ENCODE measurements around the gene ACSL4.
"Not testable (repeated sequence)": the region's sequence is repeated elsewhere in the genome, so short reads cannot be mapped to it uniquely, and the experiment has no call there.

ACSL4 gene

GRCh38 chrX:109732017-109732801 lies 848 bp downstream of the ACSL4 start:
- DNase-seq (ENCODE audit: low read depth, low spot score) = no peak

- no peak for DNase-seq (ENCODE audit: low read depth, low spot score)
These were observed 4.9 kb downstream of the ACSL4 start for GRCh38 chrX:109728173-109728535.

GRCh38 chrX:109724971-109725370 lies 8.1 kb downstream of the ACSL4 start:
- not testable (repeated sequence) for DNase-seq (ENCODE audit: low read depth, low spot score)

GRCh38 chrX:109720947-109721346 lies 12.1 kb downstream of the ACSL4 start:
- no peak for DNase-seq (ENCODE audit: low read depth, low spot score)

- peak; percentile 11 for DNase-seq (ENCODE audit: low read depth, low spot score)
These were observed 13.8 kb downstream of the ACSL4 start for GRCh38 chrX:109719264-109719663.

GRCh38 chrX:109716431-109717028 lies 16.5 kb downstream of the ACSL4 start:
- DNase-seq (ENCODE audit: low read depth, low spot score) = no peak

- DNase-seq (ENCODE audit: low read depth, low spot score) = no peak
These were observed 18.6 kb downstream of the ACSL4 start for GRCh38 chrX:109714340-109714958.

- DNase-seq (ENCODE audit: low read depth, low spot score) = no peak
These were observed 22.9 kb downstream of the ACSL4 start for GRCh38 chrX:109710181-109710580.

- DNase-seq (ENCODE audit: low read depth, low spot score) = peak; percentile 22
These were observed 23.9 kb downstream of the ACSL4 start for GRCh38 chrX:109709129-109709631.

GRCh38 chrX:109707720-109708119 lies 25.3 kb downstream of the ACSL4 start:
- no peak for DNase-seq (ENCODE audit: low read depth, low spot score)

- DNase-seq (ENCODE audit: low read depth, low spot score) = no peak
These were observed 25.7 kb downstream of the ACSL4 start for GRCh38 chrX:109707319-109707718.

- no peak for DNase-seq (ENCODE audit: low read depth, low spot score)
These were observed 28.5 kb downstream of the ACSL4 start for GRCh38 chrX:109704563-109704962.

GRCh38 chrX:109697855-109698254 lies 35.2 kb downstream of the ACSL4 start:
- no peak for DNase-seq (ENCODE audit: low read depth, low spot score)

- DNase-seq (ENCODE audit: low read depth, low spot score) = no peak
These were observed 36.8 kb downstream of the ACSL4 start for GRCh38 chrX:109696146-109696740.

GRCh38 chrX:109695637-109696036 lies 37.4 kb downstream of the ACSL4 start:
- no peak for DNase-seq (ENCODE audit: low read depth, low spot score)

GRCh38 chrX:109691752-109692151 lies 41.3 kb downstream of the ACSL4 start:
- no peak for DNase-seq (ENCODE audit: low read depth, low spot score)

GRCh38 chrX:109691277-109691676 lies 41.8 kb downstream of the ACSL4 start:
- DNase-seq (ENCODE audit: low read depth, low spot score) = no peak

GRCh38 chrX:109687903-109688302 lies 45.2 kb downstream of the ACSL4 start:
- DNase-seq (ENCODE audit: low read depth, low spot score) = no peak

- no peak for DNase-seq (ENCODE audit: low read depth, low spot score)
These were observed 47.4 kb downstream of the ACSL4 start for GRCh38 chrX:109685656-109686078.

GRCh38 chrX:109684136-109684535 lies 48.9 kb downstream of the ACSL4 start:
- no peak for DNase-seq (ENCODE audit: low read depth, low spot score)

GRCh38 chrX:109681475-109682081 lies 51.5 kb downstream of the ACSL4 start:
- DNase-seq (ENCODE audit: low read depth, low spot score) = no peak

- no peak for DNase-seq (ENCODE audit: low read depth, low spot score)
These were observed 53.2 kb downstream of the ACSL4 start for GRCh38 chrX:109679820-109680219.
